ENCODE measurements around the gene DOK5.

The DOK5 gene

DNA sequence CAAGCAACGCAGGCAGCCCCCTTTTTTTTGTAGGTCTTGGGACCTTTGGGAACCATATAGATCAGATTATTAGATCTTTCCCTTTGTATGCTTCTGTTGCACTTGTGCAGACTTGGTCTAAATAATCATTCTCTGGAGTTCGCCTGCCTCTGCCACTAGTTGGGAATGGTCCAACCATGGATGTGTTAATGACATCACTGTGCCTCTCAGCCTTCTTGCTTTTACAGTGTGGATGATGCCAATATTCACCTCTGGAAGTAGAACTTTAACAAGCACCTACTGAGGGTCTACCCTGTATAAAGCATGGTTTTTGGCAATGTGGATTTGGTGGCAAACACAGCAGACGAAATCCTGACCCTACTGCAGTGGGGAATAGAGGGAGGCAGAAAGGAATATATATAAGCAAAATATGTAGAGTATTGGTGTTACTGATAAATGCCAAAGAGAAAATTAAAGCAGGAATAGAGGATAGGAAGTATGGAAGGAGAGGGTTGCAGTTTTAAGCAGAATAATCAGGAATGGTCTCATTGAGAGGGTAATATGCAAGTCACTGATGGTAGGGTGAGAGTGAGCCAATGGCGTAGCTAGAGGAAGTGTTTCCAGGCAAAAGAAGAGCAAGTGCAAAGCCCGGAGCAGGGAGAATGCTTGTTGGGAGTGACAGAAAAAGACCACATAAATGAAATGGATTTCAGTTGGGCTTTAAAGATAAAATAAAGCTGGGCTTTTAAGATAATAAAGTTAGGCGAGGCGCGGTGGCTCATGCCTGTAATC lies 97.5 kb downstream of the DOK5 start:
- Histone ChIP-seq H3K36me3 (no peaks in the 10 kb centered on the region), H3K27ac (no peak overlapping the region), H3K4me2 (no peak overlapping the region), H3K4me1 (no peaks in the 10 kb centered on the region), H3K9ac (no peak overlapping the region), H3K9me3 (no peaks in the 10 kb centered on the region), H4K20me1 (no peaks in the 10 kb centered on the region), H3K27me3 (no peaks in the 10 kb centered on the region), H3K4me3 (no peak overlapping the region)
- no peak for TF ChIP-seq Cebpa-rat (IDR thresholded peaks at IDR 0.05)

DNA sequence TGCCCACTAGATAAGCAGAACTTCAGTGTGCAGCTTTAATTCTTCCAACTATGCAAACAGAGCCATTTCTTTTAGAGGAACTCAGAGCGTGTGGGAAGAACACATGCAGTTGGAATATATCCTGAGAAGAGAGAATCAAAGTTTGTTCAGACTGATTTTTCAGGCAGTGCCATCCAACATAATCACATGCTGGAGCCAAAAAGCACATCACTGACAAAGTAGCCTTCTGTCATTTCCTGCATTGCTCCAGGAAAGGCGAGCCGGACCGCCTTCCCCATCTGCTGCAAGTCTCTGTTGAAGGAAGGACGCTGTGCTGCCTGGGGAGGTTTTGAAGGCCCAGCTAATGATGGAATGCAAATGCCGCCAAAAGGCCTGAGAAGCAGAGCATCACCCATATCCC lies 98.4 kb downstream of the DOK5 start:
- no peak for TF ChIP-seq Cebpa-rat (IDR thresholded peaks at IDR 0.05)
- no peaks in the 10 kb centered on the region for H4K20me1 ChIP-seq

GRCh38 chr20:54576518-54576917 lies 101.1 kb downstream of the DOK5 start:
- Histone ChIP-seq H3K36me3 (no peaks in the 10 kb centered on the region), H3K9ac (no peak overlapping the region), H3K4me2 (no peak overlapping the region), H3K27me3 (no peaks in the 10 kb centered on the region), H3K4me3 (no peak overlapping the region), H3K4me1 (no peaks in the 10 kb centered on the region), H3K9me3 (no peaks in the 10 kb centered on the region), H3K27ac (no peak overlapping the region), H4K20me1 (no peaks in the 10 kb centered on the region)
- TF ChIP-seq Cebpa-rat (IDR thresholded peaks at IDR 0.05), result no peak

More for the DNA sequence above, 98.4 kb downstream of the DOK5 start:
- Histone ChIP-seq H3K36me3 (no peaks in the 10 kb centered on the region), H3K4me1 (no peaks in the 10 kb centered on the region), H3K27me3 (no peaks in the 10 kb centered on the region), H3K4me3 (no peak overlapping the region), H3K27ac (no peak overlapping the region), H3K9ac (no peak overlapping the region), H3K9me3 (no peaks in the 10 kb centered on the region), H3K4me2 (no peak overlapping the region)

DNA sequence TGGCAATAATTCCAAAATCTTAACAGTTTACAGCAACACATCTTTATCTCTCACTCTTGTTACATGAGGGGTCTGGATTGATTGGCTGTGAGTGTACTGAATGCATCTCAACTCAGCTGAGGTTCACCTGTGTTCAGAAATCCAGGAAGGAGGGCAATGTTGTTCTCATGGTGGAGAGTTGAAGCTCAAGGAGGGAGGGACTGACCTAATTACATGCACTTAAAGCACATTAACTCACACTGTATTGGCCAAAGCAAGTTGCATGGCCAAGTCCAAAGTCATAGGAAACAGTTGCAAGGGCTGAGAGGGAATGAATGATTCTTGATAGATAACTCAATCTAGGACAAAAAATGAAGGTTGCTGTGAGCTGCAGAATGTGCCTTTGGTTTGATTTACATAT lies 102.2 kb downstream of the DOK5 start:
- Histone ChIP-seq H3K9me3 (no peaks in the 10 kb centered on the region), H3K36me3 (no peaks in the 10 kb centered on the region), H3K4me1 (no peaks in the 10 kb centered on the region), H4K20me1 (no peaks in the 10 kb centered on the region), H3K27ac (no peak overlapping the region), H3K4me2 (no peak overlapping the region), H3K9ac (no peak overlapping the region), H3K27me3 (no peaks in the 10 kb centered on the region), H3K4me3 (no peak overlapping the region)
- TF ChIP-seq Cebpa-rat (IDR thresholded peaks at IDR 0.05), result no peak

- Histone ChIP-seq H3K9ac (no peak overlapping the region), H3K4me1 (no peaks in the 10 kb centered on the region), H3K4me3 (no peak overlapping the region), H3K36me3 (no peaks in the 10 kb centered on the region), H4K20me1 (no peaks in the 10 kb centered on the region), H3K9me3 (peaks cover 5% of the 10 kb centered on the region), H3K27me3 (no peaks in the 10 kb centered on the region), H3K4me2 (no peak overlapping the region), H3K27ac (no peak overlapping the region)
- no peak for TF ChIP-seq Cebpa-rat (IDR thresholded peaks at IDR 0.05)
Observed at GRCh38 chr20:54585217-54585616, 109.8 kb downstream of the DOK5 start.

DNA sequence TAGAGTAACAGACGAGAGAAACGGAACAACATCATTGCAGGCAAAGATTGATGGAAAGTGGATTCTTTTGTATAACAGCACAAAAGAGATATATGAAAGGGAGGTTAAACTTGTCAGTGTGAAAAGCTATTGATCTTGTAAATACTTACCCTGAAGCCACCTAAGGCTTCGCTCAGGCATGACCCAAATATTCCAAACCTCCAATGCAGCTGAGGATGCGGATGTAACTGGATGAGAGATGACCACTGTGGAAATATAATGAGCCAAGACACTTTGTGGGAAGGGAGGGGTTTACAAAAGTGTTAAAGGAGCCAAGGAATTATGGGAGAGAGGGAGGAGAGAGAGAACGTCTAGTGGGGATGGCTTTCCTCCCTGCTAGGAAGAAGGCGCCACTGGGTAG lies 112.0 kb downstream of the DOK5 start:
- H3K36me3 ChIP-seq, result no peaks in the 10 kb centered on the region
- no peak overlapping the region for H3K9ac ChIP-seq
- no peak overlapping the region for H3K4me3 ChIP-seq
- no peaks in the 10 kb centered on the region for H4K20me1 ChIP-seq
- H3K4me2 ChIP-seq, result no peak overlapping the region
- peaks cover 5% of the 10 kb centered on the region for H3K9me3 ChIP-seq
- no peaks in the 10 kb centered on the region for H3K4me1 ChIP-seq
- TF ChIP-seq Cebpa-rat (IDR thresholded peaks at IDR 0.05), result no peak
- H3K27ac ChIP-seq, result no peak overlapping the region
- no peaks in the 10 kb centered on the region for H3K27me3 ChIP-seq

DNA sequence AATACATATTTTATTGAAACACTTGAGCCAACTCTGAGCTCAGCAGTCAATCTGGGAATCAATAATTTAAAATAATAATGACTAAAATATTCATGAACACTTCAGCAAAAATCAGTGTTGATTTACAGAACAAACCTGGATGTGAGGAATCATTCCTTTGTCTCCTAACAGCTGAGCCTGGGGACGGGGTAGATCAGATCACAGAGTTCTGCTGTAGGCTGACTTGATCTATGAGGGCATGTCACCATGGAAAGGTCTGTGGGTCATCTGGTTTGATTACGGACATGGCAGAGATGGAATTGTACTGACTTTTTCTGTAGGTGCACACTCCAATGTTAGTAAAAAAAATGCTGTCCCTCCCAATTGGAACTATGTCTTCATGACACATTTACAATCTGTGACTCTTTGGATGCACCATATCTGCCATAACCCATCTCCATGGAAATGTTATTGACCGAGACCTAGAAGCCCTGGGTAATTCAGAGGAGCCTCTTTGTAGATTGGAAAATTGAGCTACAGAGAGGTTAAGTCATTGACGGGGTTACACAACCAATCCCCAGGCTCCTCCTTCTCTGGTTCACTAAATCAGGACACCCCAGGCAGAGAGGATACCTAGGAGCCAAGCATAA lies 114.1 kb downstream of the DOK5 start:
- H3K36me3 ChIP-seq, result no peaks in the 10 kb centered on the region
- H3K4me3 ChIP-seq, result no peak overlapping the region
- no peaks in the 10 kb centered on the region for H3K27me3 ChIP-seq
- H4K20me1 ChIP-seq, result no peaks in the 10 kb centered on the region
- H3K4me2 ChIP-seq, result no peak overlapping the region
- no peaks in the 10 kb centered on the region for H3K4me1 ChIP-seq
- TF ChIP-seq Cebpa-rat (IDR thresholded peaks at IDR 0.05), result no peak
- H3K27ac ChIP-seq, result no peak overlapping the region
- no peaks in the 10 kb centered on the region for H3K9me3 ChIP-seq
- H3K9ac ChIP-seq, result no peak overlapping the region

DNA sequence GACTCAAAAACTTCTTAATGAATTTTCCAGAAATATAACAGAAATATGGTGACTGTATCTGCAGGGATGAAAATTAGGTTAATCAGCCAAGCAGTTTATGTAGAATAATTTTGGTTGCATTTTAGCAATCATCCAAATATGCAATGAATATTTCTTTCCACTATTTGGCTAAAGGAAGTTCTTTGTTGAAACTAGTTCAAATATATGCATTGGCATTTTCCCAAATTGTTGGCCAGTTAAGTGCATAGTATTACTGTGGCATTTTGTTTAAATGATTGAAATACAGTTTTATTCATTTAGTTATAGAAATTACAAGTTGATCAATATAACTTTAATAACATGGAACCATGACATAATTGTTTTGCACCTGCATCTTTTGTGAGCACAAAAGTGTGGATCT lies 115.5 kb downstream of the DOK5 start:
- Histone ChIP-seq H3K4me2 (no peak overlapping the region), H3K4me3 (no peak overlapping the region), H3K4me1 (no peaks in the 10 kb centered on the region), H3K36me3 (no peaks in the 10 kb centered on the region), H3K27me3 (no peaks in the 10 kb centered on the region), H3K9me3 (no peaks in the 10 kb centered on the region), H4K20me1 (no peaks in the 10 kb centered on the region), H3K27ac (no peak overlapping the region), H3K9ac (no peak overlapping the region)
- TF ChIP-seq Cebpa-rat (IDR thresholded peaks at IDR 0.05), result no peak

- no peak overlapping the region for H3K9ac ChIP-seq
- H3K36me3 ChIP-seq, result no peaks in the 10 kb centered on the region
- no peak overlapping the region for H3K4me3 ChIP-seq
- H3K4me1 ChIP-seq, result no peaks in the 10 kb centered on the region
- no peak overlapping the region for H3K4me2 ChIP-seq
- no peak for TF ChIP-seq Cebpa-rat (IDR thresholded peaks at IDR 0.05)
- no peaks in the 10 kb centered on the region for H3K27me3 ChIP-seq
- H3K9me3 ChIP-seq, result peaks cover 13% of the 10 kb centered on the region; the same call in 1 of the 2 replicates
- H4K20me1 ChIP-seq, result no peaks in the 10 kb centered on the region
- H3K27ac ChIP-seq, result no peak overlapping the region
Observed at GRCh38 chr20:54596651-54597050, 121.3 kb downstream of the DOK5 start.

DNA sequence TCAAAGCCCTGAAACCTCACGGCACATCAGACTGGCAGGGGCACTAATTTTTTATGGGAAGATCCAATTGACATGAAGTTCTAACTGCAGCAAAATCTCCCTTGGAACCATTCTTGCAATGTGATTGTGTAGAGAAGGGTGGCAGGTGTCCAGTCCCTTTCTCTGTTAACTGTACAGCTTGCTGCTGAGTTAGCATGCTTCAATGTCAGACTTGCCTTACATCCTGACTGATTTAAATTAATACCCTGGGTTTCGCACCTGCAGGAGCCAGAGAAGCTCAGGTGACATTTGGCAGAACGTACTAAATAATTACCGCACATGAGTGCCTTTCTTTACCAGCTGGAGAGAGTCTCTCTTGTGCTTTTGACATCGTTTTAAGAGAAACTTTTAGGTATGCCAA lies 123.0 kb downstream of the DOK5 start:
- no peaks in the 10 kb centered on the region for H4K20me1 ChIP-seq
- H3K4me2 ChIP-seq, result no peak overlapping the region
- peaks cover 13% of the 10 kb centered on the region; the same call in 1 of the 2 replicates for H3K9me3 ChIP-seq
- H3K4me1 ChIP-seq, result no peaks in the 10 kb centered on the region
- no peak overlapping the region for H3K27ac ChIP-seq
- H3K4me3 ChIP-seq, result no peak overlapping the region
- H3K36me3 ChIP-seq, result no peaks in the 10 kb centered on the region
- TF ChIP-seq Cebpa-rat (IDR thresholded peaks at IDR 0.05), result no peak
- H3K27me3 ChIP-seq, result no peaks in the 10 kb centered on the region
- no peak overlapping the region for H3K9ac ChIP-seq
